GM23338 (cell line): ENCODE measurements around the gene PHLDB1. TPM values are rescaled to one million over a fixed set of nuclear protein-coding genes. Genes with fewer than 3 reads are reported as not detected.
A peak's percentile ranks its signal among the peaks of the same experiment; 100 is the strongest.

Experiments used
- ATAC-seq: fragments of 200-7000 bp; cut with Tn5 transposase; 3 replicates; pipeline ENCODE4 v1.9.1; 2020
- DNase-seq: peaks from one replicate; pipeline ENCODE4 v3.0.0-alpha.2; 2015; ENCODE audit warnings: low spot score
- H2AFZ ChIP-seq: fragments of 200-600 bp; sonication (generic); 2 replicates; pipeline ENCODE4 v1.8.0; 2016; ENCODE audit warnings: antibody characterized with exemption, mild to moderate bottlenecking, moderate library complexity
- H3F3A ChIP-seq: fragments of 200-600 bp; sonication (generic); replicated peaks from 2 replicates; pipeline ENCODE4 v1.8.0; 2017; ENCODE audit warnings: antibody characterized with exemption, mixed run types, low read depth
- H3K27ac ChIP-seq: fragments of 200-600 bp; sonication (generic); 2 replicates; pipeline ENCODE4 v1.6.1; 2016; ENCODE audit warnings: low read depth
- H3K27me3 ChIP-seq: fragments of 200-600 bp; sonication (generic); 2 replicates; pipeline ENCODE4 v1.8.0; 2016; ENCODE audit warnings: mild to moderate bottlenecking, mixed run types, moderate library complexity; ENCODE audit not compliant: insufficient read depth
- H3K36me3 ChIP-seq: fragments of 200-600 bp; sonication (generic); 2 replicates; pipeline ENCODE4 v1.8.0; 2016; ENCODE audit warnings: mild to moderate bottlenecking; ENCODE audit not compliant: insufficient read depth
- H3K4me1 ChIP-seq: fragments of 200-600 bp; sonication (generic); 2 replicates; pipeline ENCODE4 v1.8.0; 2016; ENCODE audit warnings: mild to moderate bottlenecking, moderate library complexity; ENCODE audit not compliant: insufficient read depth
- H3K4me2 ChIP-seq: fragments of 200-600 bp; sonication (generic); 2 replicates; pipeline ENCODE4 v1.7.1; 2017; ENCODE audit warnings: mixed run types
- H3K4me3 ChIP-seq: fragments of 200-600 bp; sonication (generic); 2 replicates; pipeline ENCODE4 v1.6.1; 2016; ENCODE audit warnings: mixed run types
- H3K79me2 ChIP-seq: fragments of 200-600 bp; sonication (generic); replicated peaks from 2 replicates; pipeline ENCODE4 v1.8.0; 2017; ENCODE audit warnings: mild to moderate bottlenecking; ENCODE audit not compliant: insufficient read depth
- H3K9me2 ChIP-seq: fragments of 200-600 bp; sonication (generic); 2 replicates; pipeline ENCODE4 v1.8.0; 2017; ENCODE audit not compliant: insufficient read depth
- H4K20me1 ChIP-seq: fragments of 200-600 bp; sonication (generic); replicated peaks from 2 replicates; pipeline ENCODE4 v1.8.0; 2017; ENCODE audit warnings: mild to moderate bottlenecking; ENCODE audit not compliant: insufficient read depth
- H3K27ac Mint-ChIP-seq: 2 replicates; pipeline ENCODE4 v1.8.0; 2020; ENCODE audit warnings: inconsistent platforms, mild to moderate bottlenecking, moderate library complexity, mixed read lengths
- H3K27me3 Mint-ChIP-seq: 3 replicates; pipeline ENCODE4 v1.8.0; 2022; ENCODE audit warnings: low read depth, mild to moderate bottlenecking, moderate library complexity, mixed read lengths, inconsistent platforms; ENCODE audit not compliant: insufficient read depth, poor library complexity
- H3K36me3 Mint-ChIP-seq: 3 replicates; pipeline ENCODE4 v1.8.0; 2021; ENCODE audit warnings: low read depth, mild to moderate bottlenecking, inconsistent platforms, moderate library complexity, mixed read lengths
- H3K4me1 Mint-ChIP-seq: 3 replicates; pipeline ENCODE4 v1.8.0; 2020; ENCODE audit warnings: mild to moderate bottlenecking, inconsistent platforms, mixed read lengths
- H3K4me3 Mint-ChIP-seq: 3 replicates; pipeline ENCODE4 v1.8.0; 2021; ENCODE audit warnings: moderate library complexity, mild to moderate bottlenecking, inconsistent platforms, mixed read lengths
- H3K9me3 Mint-ChIP-seq: 3 replicates; pipeline ENCODE4 v1.8.0; 2020; ENCODE audit warnings: moderate library complexity, mild to moderate bottlenecking, inconsistent platforms, mixed read lengths
- CREB1 ChIP-seq: fragments of 250-450 bp; sonication (Bioruptor Pico); IDR thresholded peaks from 2 replicates; pipeline ENCODE4 v1.5.0; 2020; ENCODE audit warnings: low read depth, mild to moderate bottlenecking, moderate library complexity
- CTCF ChIP-seq, 2 experiments: fragments of 200-600 bp in 1 of 2; sonication (generic) in 1 of 2; conservative IDR thresholded peaks; 2 replicates each; pipeline versions ENCODE4 v1.5.1 to v1.6.1; 2016 to 2017; ENCODE audit warnings: antibody characterized with exemption in 2 of 2, low read depth in 2 of 2, mild to moderate bottlenecking in 2 of 2, moderate library complexity in 1 of 2
- ETS1 ChIP-seq: IDR thresholded peaks from 2 replicates; pipeline ENCODE4 v1.6.1; 2016; ENCODE audit warnings: antibody characterized with exemption
- EZH2 ChIP-seq: fragments of 200-600 bp; sonication (generic); IDR thresholded peaks from one replicate; pipeline ENCODE4 v1.8.0; 2017; ENCODE audit warnings: antibody characterized with exemption, mild to moderate bottlenecking, low read depth; ENCODE audit not compliant: unreplicated experiment
- JUNB ChIP-seq: IDR thresholded peaks from one replicate; pipeline ENCODE4 v1.6.1; 2016; ENCODE audit warnings: antibody characterized with exemption; ENCODE audit not compliant: unreplicated experiment
- NANOG ChIP-seq: IDR thresholded peaks from 2 replicates; pipeline ENCODE4 v1.6.1; 2016; ENCODE audit warnings: antibody characterized with exemption, borderline replicate concordance
- STAT1 ChIP-seq: IDR thresholded peaks from one replicate; pipeline ENCODE4 v1.6.1; 2016; ENCODE audit warnings: antibody characterized with exemption; ENCODE audit not compliant: unreplicated experiment
- ZNF114 ChIP-seq: fragments of 250-450 bp; sonication (Bioruptor Pico); IDR thresholded peaks from 2 replicates; pipeline ENCODE4 v1.5.0; 2020; ENCODE audit warnings: mild to moderate bottlenecking, moderate library complexity
- polyA plus RNA-seq: library from polyadenylated mRNA; unstranded; fragments of >200 nt; fragmentation: Nextera tagmentation; extraction: Ambion mirVana; gene quantifications from 2 replicates; pipeline ENCODE4 v1.2.1, GENCODE V29; 2016
- total RNA-seq: library from RNA; depleted of rRNA; stranded (reverse); fragments of >200 nt; shearing (Covaris generic); gene quantifications from 2 replicates; pipeline ENCODE4 v1.2.3, GENCODE V29; 2014
- TF ChIP-seq, protein P1 (sequence below): IDR thresholded peaks from one replicate; pipeline ENCODE4 v1.6.1; 2018; ENCODE audit warnings: antibody characterized with exemption; ENCODE audit not compliant: unreplicated experiment

Gene PHLDB1
- total and polyA plus RNA-seq, 2 experiments from 2014 or later: 46.0 to 85.2 TPM

DNA sequence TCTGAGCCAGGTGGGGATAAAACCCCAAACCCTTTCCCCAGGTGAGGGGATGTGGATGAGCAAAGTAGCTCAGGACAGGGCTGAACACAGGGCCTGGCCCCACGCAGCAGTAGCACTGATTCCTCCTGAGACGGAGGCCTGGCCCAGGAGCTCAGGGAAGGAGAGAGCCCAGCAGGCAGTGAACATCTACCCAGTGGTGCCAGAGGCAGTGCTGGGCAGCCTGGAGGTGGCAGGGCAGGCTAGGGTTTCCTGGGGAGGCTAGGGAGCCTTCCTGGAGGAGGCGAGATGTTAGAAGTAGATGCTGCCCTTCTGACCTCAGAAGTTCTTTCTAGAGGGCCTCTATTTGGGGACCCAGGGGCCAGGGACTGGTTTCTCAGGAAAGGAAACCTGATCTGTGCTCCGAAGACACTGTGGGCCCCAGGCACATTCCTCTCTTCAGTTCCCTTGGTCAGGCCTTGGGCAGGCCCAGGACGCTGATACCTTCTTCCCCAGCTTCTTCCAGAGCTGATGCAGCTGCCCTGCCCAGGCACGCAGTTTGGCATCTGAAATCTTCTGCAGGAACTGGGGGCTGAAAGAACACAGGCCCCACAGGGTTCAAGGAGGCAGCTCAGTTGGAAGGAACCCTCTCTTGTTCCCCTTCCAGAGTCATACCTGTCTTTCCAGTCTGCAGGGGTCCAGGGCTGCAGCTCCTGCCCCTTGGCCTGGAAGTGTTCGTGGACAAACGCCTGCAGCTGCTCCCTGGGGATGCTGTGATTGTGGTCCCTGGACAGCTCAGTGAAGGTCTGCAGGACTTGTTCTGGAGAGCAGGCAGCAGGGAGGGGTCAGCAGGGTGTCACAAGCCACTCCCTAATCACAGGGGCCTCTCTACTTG, 55.2 kb downstream of the PHLDB1 start:
- Mint-ChIP-seq H3K4me3 (no peak overlapping the region), H3K27ac (peak overlapping the region; percentile 75; the same call in 1 of the 2 replicates), H3K36me3 (no peaks in the 10 kb centered on the region), H3K9me3 (no peaks in the 10 kb centered on the region), H3K27me3 (peaks cover 25% of the 10 kb centered on the region), H3K4me1 (peaks cover 35% of the 10 kb centered on the region)
- DNase-seq (peak; percentile 11), ATAC-seq (no peak)
- Histone ChIP-seq H2AFZ (no peak overlapping the region), H3K27ac (no peak overlapping the region), H3K4me3 (no peak overlapping the region), H3K36me3 (no peaks in the 10 kb centered on the region), H3F3A (peaks cover 10% of the 10 kb centered on the region; the same call in 1 of the 2 replicates), H3K4me2 (no peak overlapping the region), H3K9me2 (no peaks in the 10 kb centered on the region), H4K20me1 (no peaks in the 10 kb centered on the region), H3K27me3 (no peaks in the 10 kb centered on the region), H3K79me2 (no peaks in the 10 kb centered on the region), H3K4me1 (peaks cover 27% of the 10 kb centered on the region)
- TF ChIP-seq JUNB (no peak), CTCF (conservative IDR thresholded peaks at IDR 0.05; ENCODE audit: low read depth in 2 of 2) (0 out of 4 replicates have a peak, but pooled peaks of 1 of the 2 experiments have one; percentile 15)

DNA sequence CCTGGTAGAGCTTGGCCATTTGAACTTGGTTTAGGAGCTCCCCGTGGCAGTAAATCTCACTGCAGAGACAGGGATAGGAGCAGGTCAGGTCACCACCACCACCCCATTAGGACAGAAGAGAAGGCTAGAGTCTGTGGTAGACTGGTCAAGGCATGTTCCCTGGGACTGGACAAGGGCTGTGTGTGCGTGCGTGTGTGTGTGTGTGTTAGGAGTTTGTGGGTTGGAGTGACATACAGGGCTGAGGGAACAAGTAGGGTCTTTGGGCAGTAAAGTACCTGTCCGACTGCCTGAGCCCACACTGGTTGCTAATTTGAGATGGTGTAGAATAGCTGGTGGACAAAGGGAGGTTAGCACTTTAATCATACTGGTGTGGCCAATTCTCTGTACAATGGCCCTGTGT, 56.0 kb downstream of the PHLDB1 start:
- peaks cover 25% of the 10 kb centered on the region for H3K27me3 Mint-ChIP-seq

More for the DNA sequence above, 56.0 kb downstream of the PHLDB1 start:
- Histone ChIP-seq H3K36me3 (no peaks in the 10 kb centered on the region), H3K27ac (no peak overlapping the region), H3K4me1 (peaks cover 27% of the 10 kb centered on the region), H2AFZ (no peak overlapping the region), H4K20me1 (no peaks in the 10 kb centered on the region), H3K79me2 (no peaks in the 10 kb centered on the region), H3K27me3 (no peaks in the 10 kb centered on the region), H3K4me2 (no peak overlapping the region), H3K4me3 (no peak overlapping the region), H3F3A (peaks cover 10% of the 10 kb centered on the region; the same call in 1 of the 2 replicates), H3K9me2 (no peaks in the 10 kb centered on the region)
- DNase-seq (no peak), ATAC-seq (no peak)
- Mint-ChIP-seq H3K4me1 (peaks cover 28% of the 10 kb centered on the region), H3K4me3 (no peak overlapping the region), H3K36me3 (no peaks in the 10 kb centered on the region), H3K27ac (peak overlapping the region; percentile 8; the same call in 1 of the 2 replicates), H3K9me3 (no peaks in the 10 kb centered on the region)
- TF ChIP-seq CREB1 (CRISPR knock-in tag) (no peak), CTCF (conservative IDR thresholded peaks at IDR 0.05; ENCODE audit: low read depth in 2 of 2) (no peak), ETS1 (no peak), EZH2 (no peak), NANOG (no peak), STAT1 (no peak), ZNF114 (no peak)
- TF ChIP-seq, protein P1, sequence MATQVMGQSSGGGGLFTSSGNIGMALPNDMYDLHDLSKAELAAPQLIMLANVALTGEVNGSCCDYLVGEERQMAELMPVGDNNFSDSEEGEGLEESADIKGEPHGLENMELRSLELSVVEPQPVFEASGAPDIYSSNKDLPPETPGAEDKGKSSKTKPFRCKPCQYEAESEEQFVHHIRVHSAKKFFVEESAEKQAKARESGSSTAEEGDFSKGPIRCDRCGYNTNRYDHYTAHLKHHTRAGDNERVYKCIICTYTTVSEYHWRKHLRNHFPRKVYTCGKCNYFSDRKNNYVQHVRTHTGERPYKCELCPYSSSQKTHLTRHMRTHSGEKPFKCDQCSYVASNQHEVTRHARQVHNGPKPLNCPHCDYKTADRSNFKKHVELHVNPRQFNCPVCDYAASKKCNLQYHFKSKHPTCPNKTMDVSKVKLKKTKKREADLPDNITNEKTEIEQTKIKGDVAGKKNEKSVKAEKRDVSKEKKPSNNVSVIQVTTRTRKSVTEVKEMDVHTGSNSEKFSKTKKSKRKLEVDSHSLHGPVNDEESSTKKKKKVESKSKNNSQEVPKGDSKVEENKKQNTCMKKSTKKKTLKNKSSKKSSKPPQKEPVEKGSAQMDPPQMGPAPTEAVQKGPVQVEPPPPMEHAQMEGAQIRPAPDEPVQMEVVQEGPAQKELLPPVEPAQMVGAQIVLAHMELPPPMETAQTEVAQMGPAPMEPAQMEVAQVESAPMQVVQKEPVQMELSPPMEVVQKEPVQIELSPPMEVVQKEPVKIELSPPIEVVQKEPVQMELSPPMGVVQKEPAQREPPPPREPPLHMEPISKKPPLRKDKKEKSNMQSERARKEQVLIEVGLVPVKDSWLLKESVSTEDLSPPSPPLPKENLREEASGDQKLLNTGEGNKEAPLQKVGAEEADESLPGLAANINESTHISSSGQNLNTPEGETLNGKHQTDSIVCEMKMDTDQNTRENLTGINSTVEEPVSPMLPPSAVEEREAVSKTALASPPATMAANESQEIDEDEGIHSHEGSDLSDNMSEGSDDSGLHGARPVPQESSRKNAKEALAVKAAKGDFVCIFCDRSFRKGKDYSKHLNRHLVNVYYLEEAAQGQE: no peak
